Activated naive CD4-positive, alpha-beta T cell treated with anti-CD3 and anti-CD28 coated beads for 36 hours (primary cell): ENCODE data around the gene PCDH9. TPM values are rescaled to one million over a fixed set of nuclear protein-coding genes. Genes with fewer than 3 reads are reported as not detected.
A peak's percentile ranks its signal among the peaks of the same experiment; 100 is the strongest.

Source experiments
- CTCF ChIA-PET: fragments of 350-600 bp; sonication (Branson Sonifier 250); formaldehyde crosslinking; loops from one replicate; lab custom pipeline; 2021; ENCODE audit warnings: antibody characterized with exemption; lab: Charles Lee
- DNase-seq: peaks from one replicate; pipeline ENCODE4 v3.0.0-alpha.2; 2020
- H3K27ac Mint-ChIP-seq: one replicate; pipeline ENCODE4 v1.8.0; 2021; ENCODE audit warnings: mild to moderate bottlenecking, mixed read lengths
- H3K27me3 Mint-ChIP-seq: one replicate; pipeline ENCODE4 v1.8.0; 2021; ENCODE audit warnings: low read depth, mixed read lengths
- H3K36me3 Mint-ChIP-seq: one replicate; pipeline ENCODE4 v1.8.0; 2021; ENCODE audit warnings: low read depth, mixed read lengths
- H3K4me1 Mint-ChIP-seq: one replicate; pipeline ENCODE4 v1.8.0; 2021; ENCODE audit warnings: low read depth, mixed read lengths
- H3K4me3 Mint-ChIP-seq: one replicate; pipeline ENCODE4 v1.8.0; 2021; ENCODE audit warnings: mild to moderate bottlenecking, moderate library complexity, mixed read lengths
- H3K9me3 Mint-ChIP-seq: one replicate; pipeline ENCODE4 v1.8.0; 2021; ENCODE audit warnings: mixed read lengths
- intact Hi-C: fragments of 100-400 bp; cut with micrococcal nuclease; formaldehyde crosslinking; loops from one replicate; pipeline ENCODE4 v1.15.1; 2023
- total RNA-seq, 2 experiments: library from RNA; stranded (reverse); gene quantifications; one replicate each; pipeline ENCODE4 v1.2.3, GENCODE V29; 2021

Gene PCDH9
- total RNA-seq, 2 experiments from 2014 or later, result 0.10 to 0.15 TPM

DNA sequence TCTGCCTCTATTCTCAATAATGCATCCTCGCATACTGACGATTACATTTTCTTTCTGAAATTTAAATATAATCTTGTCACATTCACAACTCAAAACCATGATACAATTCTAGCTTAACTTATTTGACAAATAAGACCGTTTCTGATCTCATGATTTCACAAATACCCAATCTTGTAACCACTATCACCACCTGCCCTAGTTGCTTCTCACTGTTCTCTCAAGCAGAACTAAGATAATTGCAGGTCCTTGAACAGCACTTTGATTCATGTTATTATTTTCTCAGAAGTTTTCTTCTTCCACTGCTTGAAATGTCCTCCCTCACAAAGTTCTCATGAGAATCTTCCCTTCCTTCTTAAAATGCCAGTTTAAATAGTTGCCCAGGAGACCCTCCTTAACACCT, 211.4 kb downstream of the PCDH9 start:
- Mint-ChIP-seq H3K9me3 (peaks cover 7% of the 10 kb centered on the region), H3K4me1 (no peaks in the 10 kb centered on the region), H3K27ac (no peak overlapping the region), H3K36me3 (no peaks in the 10 kb centered on the region), H3K27me3 (no peaks in the 10 kb centered on the region), H3K4me3 (no peak overlapping the region)
- CTCF ChIA-PET, result no interaction called here
- intact Hi-C loops, result no loop called here
- DNase-seq, result no peak

GRCh38 chr13:67017276-67017675, 212.9 kb downstream of the PCDH9 start:
- H3K36me3 Mint-ChIP-seq, result no peaks in the 10 kb centered on the region
- H3K4me1 Mint-ChIP-seq, result no peaks in the 10 kb centered on the region
- no peak overlapping the region for H3K27ac Mint-ChIP-seq
- H3K4me3 Mint-ChIP-seq, result no peak overlapping the region
- CTCF ChIA-PET, result no interaction called here
- no peak for DNase-seq
- no peaks in the 10 kb centered on the region for H3K27me3 Mint-ChIP-seq
- intact Hi-C loops, result no loop called here
- peaks cover 7% of the 10 kb centered on the region for H3K9me3 Mint-ChIP-seq

DNA sequence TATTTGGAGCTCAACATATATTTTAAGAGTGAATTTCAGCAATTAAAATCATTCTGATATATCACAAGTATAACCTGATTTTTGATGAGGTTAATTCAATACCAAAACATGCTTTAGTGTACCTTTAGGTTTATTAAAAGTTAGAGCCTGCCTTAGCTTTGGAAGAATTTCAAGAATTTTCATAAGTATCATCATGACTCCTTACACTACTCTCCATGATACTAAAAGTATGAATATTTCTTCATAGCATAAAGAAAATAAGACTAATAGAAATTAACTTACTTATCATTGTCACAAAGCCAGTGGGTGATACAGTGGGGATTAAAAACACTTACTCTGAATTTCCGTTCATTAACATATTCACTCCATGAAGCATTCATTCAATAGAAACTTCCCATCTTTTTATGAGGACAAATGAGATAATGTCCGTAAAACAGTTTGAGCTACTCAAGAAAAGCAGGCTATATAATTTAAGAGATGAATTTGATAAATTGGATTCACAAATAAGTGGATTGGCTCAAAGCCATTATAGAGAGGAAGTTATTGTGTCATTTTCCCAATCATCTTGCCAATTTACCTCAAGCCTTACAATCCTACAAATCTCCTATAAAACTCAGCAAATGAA, 214.0 kb downstream of the PCDH9 start:
- no peak overlapping the region for H3K27ac Mint-ChIP-seq
- no peak overlapping the region for H3K4me3 Mint-ChIP-seq
- intact Hi-C loops, result no loop called here
- H3K36me3 Mint-ChIP-seq, result no peaks in the 10 kb centered on the region
- CTCF ChIA-PET, result interaction anchor here (1.2 kb wide), 1 partner anchor 50 kb away, joined by 3 read pairs; no protein-coding TSS in a partner anchor
- no peaks in the 10 kb centered on the region for H3K4me1 Mint-ChIP-seq
- peaks cover 7% of the 10 kb centered on the region for H3K9me3 Mint-ChIP-seq
- no peaks in the 10 kb centered on the region for H3K27me3 Mint-ChIP-seq
- no peak for DNase-seq

- H3K4me1 Mint-ChIP-seq, result no peaks in the 10 kb centered on the region
- intact Hi-C loops, result no loop called here
- DNase-seq, result no peak
- peaks cover 7% of the 10 kb centered on the region for H3K9me3 Mint-ChIP-seq
- CTCF ChIA-PET, result no interaction called here
- H3K4me3 Mint-ChIP-seq, result no peak overlapping the region
- no peak overlapping the region for H3K27ac Mint-ChIP-seq
- no peaks in the 10 kb centered on the region for H3K27me3 Mint-ChIP-seq
- H3K36me3 Mint-ChIP-seq, result no peaks in the 10 kb centered on the region
These were observed 215.7 kb downstream of the PCDH9 start for GRCh38 chr13:67014399-67014798.

DNA sequence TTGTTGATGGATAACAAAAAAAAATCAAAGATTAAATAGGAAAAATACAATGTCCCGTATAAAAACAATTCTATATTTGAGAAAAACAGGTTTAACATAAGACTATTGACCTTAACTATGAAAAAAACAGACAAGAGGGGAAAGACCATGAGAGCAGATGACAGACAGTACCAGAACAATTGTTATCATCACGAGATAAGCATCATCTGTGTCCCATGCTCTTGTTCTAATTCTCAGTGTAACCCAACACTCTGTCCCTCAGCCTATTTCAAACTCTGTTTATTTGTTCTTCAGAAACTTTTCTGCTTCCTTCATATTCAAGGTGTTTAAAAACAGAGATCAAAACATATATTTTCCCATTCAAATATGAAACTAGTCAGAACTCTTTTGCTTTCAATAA, 216.4 kb downstream of the PCDH9 start:
- Mint-ChIP-seq H3K27ac (no peak overlapping the region), H3K4me3 (no peak overlapping the region), H3K9me3 (peaks cover 4% of the 10 kb centered on the region), H3K36me3 (no peaks in the 10 kb centered on the region), H3K4me1 (no peaks in the 10 kb centered on the region), H3K27me3 (no peaks in the 10 kb centered on the region)
- intact Hi-C loops, result no loop called here
- no peak for DNase-seq
- CTCF ChIA-PET, result no interaction called here

DNA sequence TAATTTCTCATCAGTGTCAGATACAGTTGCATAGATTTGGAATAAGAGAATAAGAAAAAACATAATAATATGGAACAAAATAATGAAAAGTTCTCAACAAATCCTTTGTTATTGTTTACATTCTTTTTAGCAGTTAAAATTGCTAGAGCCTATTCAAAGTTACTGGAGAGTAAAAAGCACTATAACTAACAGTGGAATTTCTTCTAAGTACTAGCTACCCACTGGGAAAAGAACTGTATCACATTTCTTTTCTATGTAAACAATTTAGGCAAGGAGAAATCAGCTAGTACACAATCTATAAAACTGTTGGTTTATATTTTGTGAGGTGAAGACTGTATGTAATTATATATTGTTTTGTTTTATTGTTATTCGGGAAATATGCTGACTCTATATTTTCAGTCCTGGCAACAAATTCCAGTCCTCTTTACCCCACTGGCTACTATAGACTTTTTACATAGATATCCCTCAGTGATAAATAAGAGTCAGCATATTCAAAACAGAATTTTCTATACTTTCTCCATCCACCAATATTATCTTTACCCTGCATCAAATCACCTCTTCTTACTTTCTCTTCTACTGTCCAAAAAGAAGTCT, 222.0 kb downstream of the PCDH9 start:
- CTCF ChIA-PET, result interaction anchor here (0.6 kb wide), 1 partner anchor 154 kb away, joined by 6 read pairs; no protein-coding TSS in a partner anchor
- no peaks in the 10 kb centered on the region for H3K36me3 Mint-ChIP-seq
- intact Hi-C loops, result no loop called here
- DNase-seq, result no peak
- no peak overlapping the region for H3K4me3 Mint-ChIP-seq
- H3K27me3 Mint-ChIP-seq, result no peaks in the 10 kb centered on the region
- H3K4me1 Mint-ChIP-seq, result no peaks in the 10 kb centered on the region
- no peaks in the 10 kb centered on the region for H3K9me3 Mint-ChIP-seq
- H3K27ac Mint-ChIP-seq, result no peak overlapping the region

- no peak for DNase-seq
- Mint-ChIP-seq H3K4me3 (no peak overlapping the region), H3K27me3 (no peaks in the 10 kb centered on the region), H3K9me3 (no peaks in the 10 kb centered on the region), H3K36me3 (no peaks in the 10 kb centered on the region), H3K4me1 (no peaks in the 10 kb centered on the region), H3K27ac (no peak overlapping the region)
- intact Hi-C loops, result no loop called here
- CTCF ChIA-PET, result no interaction called here
These were observed 225.6 kb downstream of the PCDH9 start for GRCh38 chr13:67004511-67004910.

DNA sequence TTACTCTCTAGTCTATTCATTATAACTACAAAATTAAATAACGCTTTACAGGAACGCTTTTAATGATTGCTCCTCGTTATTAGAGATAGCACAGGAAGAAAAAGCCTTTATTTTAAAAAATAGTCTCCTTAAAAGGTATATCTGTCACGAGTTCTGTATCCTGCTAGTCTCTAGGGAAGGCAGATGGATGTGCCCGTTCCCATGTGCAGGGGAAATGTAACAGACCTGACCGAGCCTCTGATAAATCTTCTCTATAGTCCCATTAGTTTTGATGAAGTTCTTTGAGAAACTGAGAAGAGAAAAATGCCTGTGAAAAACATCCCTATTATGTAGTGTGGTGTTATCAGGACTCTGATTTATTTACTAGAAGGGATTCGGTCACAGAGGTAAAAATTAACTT, 226.4 kb downstream of the PCDH9 start:
- H3K27me3 Mint-ChIP-seq, result no peaks in the 10 kb centered on the region
- no peak overlapping the region for H3K27ac Mint-ChIP-seq
- CTCF ChIA-PET, result no interaction called here
- intact Hi-C loops, result no loop called here
- no peaks in the 10 kb centered on the region for H3K36me3 Mint-ChIP-seq
- H3K4me1 Mint-ChIP-seq, result no peaks in the 10 kb centered on the region
- DNase-seq, result no peak
- no peak overlapping the region for H3K4me3 Mint-ChIP-seq
- no peaks in the 10 kb centered on the region for H3K9me3 Mint-ChIP-seq

GRCh38 chr13:67001363-67001762, 228.8 kb downstream of the PCDH9 start:
- intact Hi-C loops, result no loop called here

GRCh38 chr13:66996503-66996902, 233.6 kb downstream of the PCDH9 start:
- no peaks in the 10 kb centered on the region for H3K36me3 Mint-ChIP-seq
- H3K9me3 Mint-ChIP-seq, result no peaks in the 10 kb centered on the region
- no peak overlapping the region for H3K4me3 Mint-ChIP-seq
- H3K4me1 Mint-ChIP-seq, result no peaks in the 10 kb centered on the region
- intact Hi-C loops, result no loop called here
- no peaks in the 10 kb centered on the region for H3K27me3 Mint-ChIP-seq
- no peak for DNase-seq
- CTCF ChIA-PET, result no interaction called here
- H3K27ac Mint-ChIP-seq, result no peak overlapping the region

More at GRCh38 chr13:67001363-67001762, 228.8 kb downstream of the PCDH9 start:
- no peaks in the 10 kb centered on the region for H3K4me1 Mint-ChIP-seq
- H3K36me3 Mint-ChIP-seq, result no peaks in the 10 kb centered on the region
- no peak for DNase-seq
- H3K27me3 Mint-ChIP-seq, result no peaks in the 10 kb centered on the region
- CTCF ChIA-PET, result no interaction called here
- H3K4me3 Mint-ChIP-seq, result no peak overlapping the region
- H3K27ac Mint-ChIP-seq, result no peak overlapping the region
- no peaks in the 10 kb centered on the region for H3K9me3 Mint-ChIP-seq

DNA sequence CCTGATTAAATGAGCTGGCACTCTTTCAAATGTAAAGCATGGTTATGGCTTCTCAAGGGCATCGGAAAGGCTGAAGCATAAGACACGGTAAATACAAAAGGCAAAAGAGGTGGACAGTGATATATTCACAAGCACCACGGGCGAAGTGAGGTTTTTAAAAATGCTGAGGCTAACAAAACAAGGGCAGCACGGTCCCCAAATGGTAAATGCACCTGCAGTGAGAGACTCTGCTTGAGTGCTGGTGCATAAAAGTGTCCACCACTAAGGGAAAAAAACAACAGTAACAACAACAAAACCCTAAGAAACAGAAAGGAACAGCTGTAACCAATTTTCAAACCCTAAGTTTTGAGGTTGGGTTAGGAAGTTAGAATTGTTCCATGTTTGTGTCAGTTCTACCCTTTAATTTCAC, 234.9 kb downstream of the PCDH9 start:
- no peak for DNase-seq
- CTCF ChIA-PET, result no interaction called here
- H3K27ac Mint-ChIP-seq, result no peak overlapping the region
- no peaks in the 10 kb centered on the region for H3K36me3 Mint-ChIP-seq
- no peaks in the 10 kb centered on the region for H3K4me1 Mint-ChIP-seq
- no peak overlapping the region for H3K4me3 Mint-ChIP-seq
- H3K27me3 Mint-ChIP-seq, result no peaks in the 10 kb centered on the region
- intact Hi-C loops, result no loop called here
- H3K9me3 Mint-ChIP-seq, result no peaks in the 10 kb centered on the region

DNA sequence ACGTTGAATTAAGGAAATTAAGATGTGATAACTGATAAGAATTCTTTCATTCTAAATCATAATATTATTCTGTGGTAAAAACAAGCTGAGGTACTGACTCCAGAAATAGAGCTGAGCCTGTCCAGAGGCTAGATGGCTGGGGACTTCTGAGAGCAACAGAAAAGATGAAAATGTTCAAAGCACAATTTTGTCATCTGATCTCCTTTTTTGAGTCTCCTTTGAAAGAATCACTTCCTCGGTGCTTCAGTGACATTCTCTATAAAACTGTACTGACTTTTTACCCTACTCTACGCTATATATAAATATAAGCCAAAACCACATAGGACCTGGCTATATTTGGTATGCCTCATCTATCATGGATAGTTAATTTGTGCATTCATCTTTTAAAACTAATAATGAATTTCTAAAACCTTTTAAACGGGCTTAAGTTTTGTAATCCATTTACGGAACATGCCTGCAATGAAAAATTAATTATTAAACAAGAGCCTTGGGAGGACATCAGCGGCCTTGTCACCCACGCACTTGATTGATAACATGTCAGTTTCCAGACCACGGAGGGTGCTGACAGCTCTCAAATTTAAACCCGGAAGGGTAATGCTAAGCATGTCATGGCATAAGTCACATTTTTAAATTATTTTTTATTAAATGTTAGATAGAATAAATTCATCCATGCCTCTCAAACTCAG, 235.5 kb downstream of the PCDH9 start:
- Mint-ChIP-seq H3K9me3 (no peaks in the 10 kb centered on the region), H3K4me1 (no peaks in the 10 kb centered on the region), H3K36me3 (no peaks in the 10 kb centered on the region), H3K4me3 (no peak overlapping the region), H3K27me3 (no peaks in the 10 kb centered on the region), H3K27ac (no peak overlapping the region)
- CTCF ChIA-PET, result no interaction called here
- no peak for DNase-seq
- intact Hi-C loops, result no loop called here

DNA sequence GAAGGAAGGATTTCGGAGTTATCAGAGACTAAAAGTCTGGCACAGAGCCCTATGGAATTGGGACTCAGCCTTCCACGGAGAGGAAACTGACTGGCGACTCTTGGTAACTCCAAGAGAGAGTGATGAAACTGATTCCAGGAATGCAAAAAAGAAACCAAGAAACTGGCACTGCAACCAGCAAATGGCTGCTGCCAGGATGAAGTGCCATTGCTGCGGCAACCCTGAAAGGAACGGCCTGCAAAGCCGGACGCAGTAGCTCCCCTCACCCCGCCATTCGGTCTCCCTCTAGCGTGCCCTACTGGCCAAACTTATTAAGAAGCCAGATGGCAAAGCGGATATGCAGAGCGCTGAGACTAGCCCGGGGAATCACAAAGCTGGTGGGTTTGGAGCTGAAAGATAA, 236.0 kb downstream of the PCDH9 start:
- Mint-ChIP-seq H3K4me3 (no peak overlapping the region), H3K4me1 (no peaks in the 10 kb centered on the region), H3K9me3 (no peaks in the 10 kb centered on the region), H3K27me3 (no peaks in the 10 kb centered on the region), H3K27ac (no peak overlapping the region), H3K36me3 (no peaks in the 10 kb centered on the region)
- intact Hi-C loops, result no loop called here
- DNase-seq, result peak; percentile 35
- CTCF ChIA-PET, result no interaction called here
